DMS79 (cell line): Measurements from ENCODE around the gene MGLL.

ENCODE experiments used
- DNase-seq: peaks from one replicate; lab custom pipeline; 2025; lab: John Stamatoyannopoulos, UW

Gene MGLL

GRCh38 chr3:127812151-127812550, 10.2 kb downstream of the MGLL start:
- DNase-seq: no peak

GRCh38 chr3:127811717-127812116, 10.6 kb downstream of the MGLL start:
- DNase-seq: no peak

- DNase-seq: no peak
Observed at GRCh38 chr3:127809611-127810010, 12.7 kb downstream of the MGLL start.

- DNase-seq: no peak
Observed at GRCh38 chr3:127809211-127809610, 13.1 kb downstream of the MGLL start.

GRCh38 chr3:127808197-127808596, 14.1 kb downstream of the MGLL start:
- DNase-seq: no peak

GRCh38 chr3:127805026-127805753, 17.1 kb downstream of the MGLL start:
- no peak for DNase-seq

GRCh38 chr3:127804141-127804540, 18.2 kb downstream of the MGLL start:
- no peak for DNase-seq

GRCh38 chr3:127803619-127804018, 18.7 kb downstream of the MGLL start:
- DNase-seq: no peak

- no peak for DNase-seq
Observed at GRCh38 chr3:127802606-127803005, 19.7 kb downstream of the MGLL start.

GRCh38 chr3:127801731-127802313, 20.5 kb downstream of the MGLL start:
- no peak for DNase-seq

- DNase-seq: no peak
Observed at GRCh38 chr3:127800508-127800907, 21.8 kb downstream of the MGLL start.

- no peak for DNase-seq
Observed at GRCh38 chr3:127799476-127800222, 22.7 kb downstream of the MGLL start.

- no peak for DNase-seq
Observed at GRCh38 chr3:127798716-127799115, 23.6 kb downstream of the MGLL start.

- DNase-seq: no peak
Observed at GRCh38 chr3:127796831-127797150, 25.5 kb downstream of the MGLL start.

GRCh38 chr3:127796045-127796830, 26.1 kb downstream of the MGLL start:
- DNase-seq: peak; percentile 97

GRCh38 chr3:127794972-127795371, 27.3 kb downstream of the MGLL start:
- no peak for DNase-seq

- no peak for DNase-seq
Observed at GRCh38 chr3:127794402-127794801, 27.9 kb downstream of the MGLL start.

GRCh38 chr3:127792541-127793292, 29.6 kb downstream of the MGLL start:
- DNase-seq: peak; percentile 35

GRCh38 chr3:127791221-127791913, 30.9 kb downstream of the MGLL start:
- DNase-seq: peak; percentile 94

- no peak for DNase-seq
Observed at GRCh38 chr3:127790882-127791183, 31.5 kb downstream of the MGLL start.
